ENCODE measurements around the gene NFIX. TPM values are rescaled to one million over a fixed set of nuclear protein-coding genes. Genes with fewer than 3 reads are reported as not detected.

The NFIX gene
- total and polyA plus RNA-seq, 2 of the 13 experiments (the other 11 are each of a cell fraction or from before 2014, with no cell fraction given) = 3.4 to 5.4 TPM

DNA sequence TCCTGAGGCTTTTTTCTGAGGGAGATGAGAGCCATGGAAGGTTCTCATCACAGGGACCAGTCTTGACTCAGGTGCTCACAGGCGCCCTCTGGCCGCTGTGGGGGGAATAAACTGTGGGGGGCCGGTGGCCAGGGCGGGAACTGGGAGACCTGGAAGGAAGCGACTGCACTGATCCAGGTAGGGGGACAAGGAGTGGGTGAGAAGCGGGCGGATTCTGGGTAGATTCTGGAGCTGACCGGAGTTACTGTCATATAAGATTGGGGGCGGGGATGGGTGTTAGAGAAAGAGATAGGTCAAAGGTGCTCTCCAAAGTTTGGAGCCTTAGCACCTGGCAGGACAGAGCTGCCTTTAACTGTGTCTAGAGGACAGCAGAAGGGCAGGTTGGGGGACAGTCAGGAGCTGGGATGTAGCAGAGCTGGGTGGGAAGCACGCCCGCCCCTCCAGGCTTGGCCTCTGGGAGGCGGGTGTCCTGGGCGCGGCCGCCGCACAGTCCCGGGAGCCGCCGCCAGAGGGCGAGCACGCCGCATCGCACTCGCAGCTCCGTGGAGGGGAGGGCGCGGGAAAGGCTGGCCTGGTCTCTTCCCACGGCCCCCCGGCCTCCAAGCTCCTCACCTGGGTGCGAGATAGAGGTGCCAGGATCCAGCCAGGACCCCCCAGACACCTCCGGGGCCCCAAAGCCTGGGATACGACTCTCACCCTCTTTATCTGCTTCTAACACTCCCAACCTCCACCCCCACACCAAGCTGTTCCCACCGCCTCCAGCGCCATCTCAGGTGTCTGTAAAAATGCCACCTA is 30.1 kb upstream of the NFIX start (continued):
- TF ChIP-seq, protein P1, sequence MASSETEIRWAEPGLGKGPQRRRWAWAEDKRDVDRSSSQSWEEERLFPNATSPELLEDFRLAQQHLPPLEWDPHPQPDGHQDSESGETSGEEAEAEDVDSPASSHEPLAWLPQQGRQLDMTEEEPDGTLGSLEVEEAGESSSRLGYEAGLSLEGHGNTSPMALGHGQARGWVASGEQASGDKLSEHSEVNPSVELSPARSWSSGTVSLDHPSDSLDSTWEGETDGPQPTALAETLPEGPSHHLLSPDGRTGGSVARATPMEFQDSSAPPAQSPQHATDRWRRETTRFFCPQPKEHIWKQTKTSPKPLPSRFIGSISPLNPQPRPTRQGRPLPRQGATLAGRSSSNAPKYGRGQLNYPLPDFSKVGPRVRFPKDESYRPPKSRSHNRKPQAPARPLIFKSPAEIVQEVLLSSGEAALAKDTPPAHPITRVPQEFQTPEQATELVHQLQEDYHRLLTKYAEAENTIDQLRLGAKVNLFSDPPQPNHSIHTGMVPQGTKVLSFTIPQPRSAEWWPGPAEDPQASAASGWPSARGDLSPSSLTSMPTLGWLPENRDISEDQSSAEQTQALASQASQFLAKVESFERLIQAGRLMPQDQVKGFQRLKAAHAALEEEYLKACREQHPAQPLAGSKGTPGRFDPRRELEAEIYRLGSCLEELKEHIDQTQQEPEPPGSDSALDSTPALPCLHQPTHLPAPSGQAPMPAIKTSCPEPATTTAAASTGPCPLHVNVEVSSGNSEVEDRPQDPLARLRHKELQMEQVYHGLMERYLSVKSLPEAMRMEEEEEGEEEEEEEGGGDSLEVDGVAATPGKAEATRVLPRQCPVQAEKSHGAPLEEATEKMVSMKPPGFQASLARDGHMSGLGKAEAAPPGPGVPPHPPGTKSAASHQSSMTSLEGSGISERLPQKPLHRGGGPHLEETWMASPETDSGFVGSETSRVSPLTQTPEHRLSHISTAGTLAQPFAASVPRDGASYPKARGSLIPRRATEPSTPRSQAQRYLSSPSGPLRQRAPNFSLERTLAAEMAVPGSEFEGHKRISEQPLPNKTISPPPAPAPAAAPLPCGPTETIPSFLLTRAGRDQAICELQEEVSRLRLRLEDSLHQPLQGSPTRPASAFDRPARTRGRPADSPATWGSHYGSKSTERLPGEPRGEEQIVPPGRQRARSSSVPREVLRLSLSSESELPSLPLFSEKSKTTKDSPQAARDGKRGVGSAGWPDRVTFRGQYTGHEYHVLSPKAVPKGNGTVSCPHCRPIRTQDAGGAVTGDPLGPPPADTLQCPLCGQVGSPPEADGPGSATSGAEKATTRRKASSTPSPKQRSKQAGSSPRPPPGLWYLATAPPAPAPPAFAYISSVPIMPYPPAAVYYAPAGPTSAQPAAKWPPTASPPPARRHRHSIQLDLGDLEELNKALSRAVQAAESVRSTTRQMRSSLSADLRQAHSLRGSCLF (CRISPR knock-in tag; IDR thresholded peaks at IDR 0.05; ENCODE audit: borderline replicate concordance) = no peak
- TF ChIP-seq EHMT2 (IDR thresholded peaks at IDR 0.05; ENCODE audit: borderline replicate concordance, low read depth, low read length) (no peak), ZNF782 (CRISPR knock-in tag; IDR thresholded peaks at IDR 0.05; ENCODE audit: borderline replicate concordance) (no peak; the same call in 1 of the 2 replicates), ZNF350 (CRISPR knock-in tag; IDR thresholded peaks at IDR 0.05; ENCODE audit: borderline replicate concordance, low read depth) (peak; percentile 34; the same call in 1 of the 2 replicates), SKI (IDR thresholded peaks at IDR 0.05; ENCODE audit: partially characterized antibody) (no peak), ZFP82 (CRISPR knock-in tag; IDR thresholded peaks at IDR 0.05; ENCODE audit: borderline replicate concordance) (no peak; the same call in 1 of the 2 replicates)
- TF ChIP-seq, protein P2, sequence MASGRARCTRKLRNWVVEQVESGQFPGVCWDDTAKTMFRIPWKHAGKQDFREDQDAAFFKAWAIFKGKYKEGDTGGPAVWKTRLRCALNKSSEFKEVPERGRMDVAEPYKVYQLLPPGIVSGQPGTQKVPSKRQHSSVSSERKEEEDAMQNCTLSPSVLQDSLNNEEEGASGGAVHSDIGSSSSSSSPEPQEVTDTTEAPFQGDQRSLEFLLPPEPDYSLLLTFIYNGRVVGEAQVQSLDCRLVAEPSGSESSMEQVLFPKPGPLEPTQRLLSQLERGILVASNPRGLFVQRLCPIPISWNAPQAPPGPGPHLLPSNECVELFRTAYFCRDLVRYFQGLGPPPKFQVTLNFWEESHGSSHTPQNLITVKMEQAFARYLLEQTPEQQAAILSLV (CRISPR knock-in tag; IDR thresholded peaks at IDR 0.05; ENCODE audit: borderline replicate concordance) = 0 out of 2 replicates have a peak, but pooled peaks have one; percentile 28
- TF ChIP-seq, protein P3, sequence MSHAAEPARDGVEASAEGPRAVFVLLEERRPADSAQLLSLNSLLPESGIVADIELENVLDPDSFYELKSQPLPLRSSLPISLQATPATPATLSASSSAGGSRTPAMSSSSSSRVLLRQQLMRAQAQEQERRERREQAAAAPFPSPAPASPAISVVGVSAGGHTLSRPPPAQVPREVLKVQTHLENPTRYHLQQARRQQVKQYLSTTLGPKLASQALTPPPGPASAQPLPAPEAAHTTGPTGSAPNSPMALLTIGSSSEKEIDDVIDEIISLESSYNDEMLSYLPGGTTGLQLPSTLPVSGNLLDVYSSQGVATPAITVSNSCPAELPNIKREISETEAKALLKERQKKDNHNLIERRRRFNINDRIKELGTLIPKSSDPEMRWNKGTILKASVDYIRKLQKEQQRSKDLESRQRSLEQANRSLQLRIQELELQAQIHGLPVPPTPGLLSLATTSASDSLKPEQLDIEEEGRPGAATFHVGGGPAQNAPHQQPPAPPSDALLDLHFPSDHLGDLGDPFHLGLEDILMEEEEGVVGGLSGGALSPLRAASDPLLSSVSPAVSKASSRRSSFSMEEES (CRISPR knock-in tag; IDR thresholded peaks at IDR 0.05) = no peak
- TF ChIP-seq, protein P4, sequence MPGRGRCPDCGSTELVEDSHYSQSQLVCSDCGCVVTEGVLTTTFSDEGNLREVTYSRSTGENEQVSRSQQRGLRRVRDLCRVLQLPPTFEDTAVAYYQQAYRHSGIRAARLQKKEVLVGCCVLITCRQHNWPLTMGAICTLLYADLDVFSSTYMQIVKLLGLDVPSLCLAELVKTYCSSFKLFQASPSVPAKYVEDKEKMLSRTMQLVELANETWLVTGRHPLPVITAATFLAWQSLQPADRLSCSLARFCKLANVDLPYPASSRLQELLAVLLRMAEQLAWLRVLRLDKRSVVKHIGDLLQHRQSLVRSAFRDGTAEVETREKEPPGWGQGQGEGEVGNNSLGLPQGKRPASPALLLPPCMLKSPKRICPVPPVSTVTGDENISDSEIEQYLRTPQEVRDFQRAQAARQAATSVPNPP (CRISPR knock-in tag; IDR thresholded peaks at IDR 0.05) = no peak
- TF ChIP-seq, protein P5, sequence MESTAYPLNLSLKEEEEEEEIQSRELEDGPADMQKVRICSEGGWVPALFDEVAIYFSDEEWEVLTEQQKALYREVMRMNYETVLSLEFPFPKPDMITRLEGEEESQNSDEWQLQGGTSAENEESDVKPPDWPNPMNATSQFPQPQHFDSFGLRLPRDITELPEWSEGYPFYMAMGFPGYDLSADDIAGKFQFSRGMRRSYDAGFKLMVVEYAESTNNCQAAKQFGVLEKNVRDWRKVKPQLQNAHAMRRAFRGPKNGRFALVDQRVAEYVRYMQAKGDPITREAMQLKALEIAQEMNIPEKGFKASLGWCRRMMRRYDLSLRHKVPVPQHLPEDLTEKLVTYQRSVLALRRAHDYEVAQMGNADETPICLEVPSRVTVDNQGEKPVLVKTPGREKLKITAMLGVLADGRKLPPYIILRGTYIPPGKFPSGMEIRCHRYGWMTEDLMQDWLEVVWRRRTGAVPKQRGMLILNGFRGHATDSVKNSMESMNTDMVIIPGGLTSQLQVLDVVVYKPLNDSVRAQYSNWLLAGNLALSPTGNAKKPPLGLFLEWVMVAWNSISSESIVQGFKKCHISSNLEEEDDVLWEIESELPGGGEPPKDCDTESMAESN (CRISPR knock-in tag; conservative IDR thresholded peaks at IDR 0.05) = no peak; the same call in 1 of the 2 replicates
- TF ChIP-seq, protein P6, sequence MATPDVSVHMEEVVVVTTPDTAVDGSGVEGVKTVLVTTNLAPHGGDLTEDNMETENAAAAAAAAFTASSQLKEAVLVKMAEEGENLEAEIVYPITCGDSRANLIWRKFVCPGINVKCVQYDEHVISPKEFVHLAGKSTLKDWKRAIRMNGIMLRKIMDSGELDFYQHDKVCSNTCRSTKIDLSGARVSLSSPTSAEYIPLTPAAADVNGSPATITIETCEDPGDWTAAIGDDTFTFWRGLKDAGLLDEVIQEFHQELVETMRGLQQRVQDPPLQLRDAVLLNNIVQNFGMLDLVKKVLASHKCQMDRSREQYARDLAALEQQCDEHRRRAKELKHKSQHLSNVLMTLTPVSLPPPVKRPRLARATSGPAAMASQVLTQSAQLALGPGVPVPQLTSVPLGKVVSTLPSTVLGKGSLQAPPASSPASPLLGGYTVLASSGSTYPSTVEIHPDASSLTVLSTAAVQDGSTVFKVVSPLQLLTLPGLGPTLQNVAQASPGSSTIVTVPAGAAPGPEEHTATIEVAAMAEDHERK (CRISPR knock-in tag; IDR thresholded peaks at IDR 0.05; ENCODE audit: low read depth) = no peak
- TF ChIP-seq, protein P7, sequence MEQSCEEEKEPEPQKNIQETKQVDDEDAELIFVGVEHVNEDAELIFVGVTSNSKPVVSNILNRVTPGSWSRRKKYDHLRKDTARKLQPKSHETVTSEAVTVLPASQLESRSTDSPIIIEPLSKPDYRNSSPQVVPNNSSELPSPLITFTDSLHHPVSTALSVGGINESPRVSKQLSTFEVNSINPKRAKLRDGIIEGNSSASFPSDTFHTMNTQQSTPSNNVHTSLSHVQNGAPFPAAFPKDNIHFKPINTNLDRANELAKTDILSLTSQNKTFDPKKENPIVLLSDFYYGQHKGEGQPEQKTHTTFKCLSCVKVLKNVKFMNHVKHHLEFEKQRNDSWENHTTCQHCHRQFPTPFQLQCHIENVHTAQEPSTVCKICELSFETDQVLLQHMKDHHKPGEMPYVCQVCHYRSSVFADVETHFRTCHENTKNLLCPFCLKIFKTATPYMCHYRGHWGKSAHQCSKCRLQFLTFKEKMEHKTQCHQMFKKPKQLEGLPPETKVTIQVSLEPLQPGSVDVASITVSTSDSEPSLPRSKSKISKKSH (CRISPR knock-in tag; IDR thresholded peaks at IDR 0.05; ENCODE audit: borderline replicate concordance) = no peak
